NT2/D1 (cell line): ENCODE measurements around the gene RBKS.

Source experiments
- DNase-seq: peaks from one replicate; pipeline ENCODE4 v3.0.0-alpha.2; 2011; ENCODE audit warnings: low read depth, low spot score
- H3K27me3 ChIP-seq: 2 replicates; pipeline ENCODE4 v1.6.0; 2011; ENCODE audit warnings: mild to moderate bottlenecking; ENCODE audit not compliant: insufficient read length, insufficient read depth
- H3K36me3 ChIP-seq: 2 replicates; pipeline ENCODE4 v1.6.1; 2011; ENCODE audit warnings: mild to moderate bottlenecking, low read length, mixed read lengths; ENCODE audit not compliant: insufficient read depth, insufficient read length
- H3K4me1 ChIP-seq: 2 replicates; pipeline ENCODE4 v1.5.1; 2011; ENCODE audit not compliant: insufficient read depth, insufficient read length
- H3K4me3 ChIP-seq: 2 replicates; pipeline ENCODE4 v1.5.1; 2011; ENCODE audit warnings: low read depth; ENCODE audit not compliant: insufficient read length
- H3K9ac ChIP-seq: 2 replicates; pipeline ENCODE4 v1.6.0; 2011; ENCODE audit warnings: low read depth; ENCODE audit not compliant: insufficient read length
- H3K9me3 ChIP-seq: 2 replicates; pipeline ENCODE4 v1.5.1; 2011; ENCODE audit warnings: mild to moderate bottlenecking, low read length; ENCODE audit not compliant: insufficient read depth
- SUZ12 ChIP-seq: IDR thresholded peaks from 2 replicates; pipeline ENCODE4 v1.6.1; 2011; ENCODE audit not compliant: insufficient read length, insufficient read depth; ENCODE audit errors: extremely low read depth
- YY1 ChIP-seq: IDR thresholded peaks from 2 replicates; pipeline ENCODE4 v1.6.1; 2011; ENCODE audit not compliant: insufficient read length, insufficient read depth
- ZNF274 ChIP-seq: IDR thresholded peaks from 2 replicates; pipeline ENCODE4 v1.6.1; 2011; ENCODE audit warnings: mild to moderate bottlenecking, low read depth, low read length

The RBKS gene

GRCh38 chr2:27814758-27815157 is 75.4 kb downstream of the RBKS start:
- TF ChIP-seq YY1: no peak
- no peak for TF ChIP-seq ZNF274
- no peak for TF ChIP-seq SUZ12

GRCh38 chr2:27811768-27812167 is 78.4 kb downstream of the RBKS start:
- H3K4me1 ChIP-seq: no peaks in the 10 kb centered on the region
- TF ChIP-seq SUZ12 (no peak), YY1 (no peak)
- H3K27me3 ChIP-seq: no peaks in the 10 kb centered on the region
- no peaks in the 10 kb centered on the region for H3K9me3 ChIP-seq
- no peak overlapping the region for H3K4me3 ChIP-seq
- no peak for DNase-seq
- no peak overlapping the region for H3K9ac ChIP-seq
- H3K36me3 ChIP-seq: no peaks in the 10 kb centered on the region

More at GRCh38 chr2:27814758-27815157, 75.4 kb downstream of the RBKS start:
- Histone ChIP-seq H3K9me3 (no peaks in the 10 kb centered on the region), H3K27me3 (no peaks in the 10 kb centered on the region), H3K36me3 (no peaks in the 10 kb centered on the region), H3K4me3 (no peak overlapping the region), H3K9ac (no peak overlapping the region), H3K4me1 (no peaks in the 10 kb centered on the region)
- DNase-seq: no peak

GRCh38 chr2:27810455-27810854 is 79.7 kb downstream of the RBKS start:
- Histone ChIP-seq H3K36me3 (no peaks in the 10 kb centered on the region), H3K9ac (no peak overlapping the region), H3K9me3 (no peaks in the 10 kb centered on the region), H3K27me3 (no peaks in the 10 kb centered on the region), H3K4me3 (no peak overlapping the region), H3K4me1 (no peaks in the 10 kb centered on the region)
- TF ChIP-seq YY1: no peak
- TF ChIP-seq SUZ12: no peak
- no peak for TF ChIP-seq ZNF274
- no peak for DNase-seq

- H3K4me1 ChIP-seq: no peaks in the 10 kb centered on the region
- no peaks in the 10 kb centered on the region for H3K36me3 ChIP-seq
- H3K9ac ChIP-seq: no peak overlapping the region
- no peak overlapping the region for H3K4me3 ChIP-seq
- DNase-seq: no peak
- no peaks in the 10 kb centered on the region for H3K27me3 ChIP-seq
- no peaks in the 10 kb centered on the region for H3K9me3 ChIP-seq
- TF ChIP-seq YY1: no peak
These were observed 80.4 kb downstream of the RBKS start for GRCh38 chr2:27809761-27810241.

- Histone ChIP-seq H3K4me3 (no peak overlapping the region), H3K27me3 (no peaks in the 10 kb centered on the region), H3K36me3 (no peaks in the 10 kb centered on the region), H3K9me3 (no peaks in the 10 kb centered on the region), H3K9ac (no peak overlapping the region), H3K4me1 (no peaks in the 10 kb centered on the region)
- no peak for TF ChIP-seq SUZ12
- no peak for DNase-seq
These were observed 81.2 kb downstream of the RBKS start for GRCh38 chr2:27808984-27809383.

- no peaks in the 10 kb centered on the region for H3K4me1 ChIP-seq
- TF ChIP-seq ZNF274: no peak
- no peak for TF ChIP-seq YY1
- TF ChIP-seq SUZ12: no peak
- no peaks in the 10 kb centered on the region for H3K9me3 ChIP-seq
- no peaks in the 10 kb centered on the region for H3K36me3 ChIP-seq
- no peak overlapping the region for H3K9ac ChIP-seq
- no peaks in the 10 kb centered on the region for H3K27me3 ChIP-seq
- no peak for DNase-seq
- no peak overlapping the region for H3K4me3 ChIP-seq
These were observed 81.8 kb downstream of the RBKS start for GRCh38 chr2:27808418-27808817.

- Histone ChIP-seq H3K27me3 (no peaks in the 10 kb centered on the region), H3K9ac (no peak overlapping the region), H3K4me3 (no peak overlapping the region), H3K36me3 (no peaks in the 10 kb centered on the region), H3K9me3 (no peaks in the 10 kb centered on the region), H3K4me1 (no peaks in the 10 kb centered on the region)
- TF ChIP-seq SUZ12 (no peak), YY1 (no peak), ZNF274 (no peak)
- DNase-seq: no peak
These were observed 82.7 kb downstream of the RBKS start for GRCh38 chr2:27807476-27807875.
